Colonic mucosa (tissue), 4 donors: ENCODE measurements around the gene AKT1S1. TPM values are rescaled to one million over a fixed set of nuclear protein-coding genes. Genes with fewer than 3 reads are reported as not detected.

Experiments used
- DNase-seq: peaks from one replicate; pipeline ENCODE4 v3.0.0-alpha.2; 2020
- H3K27ac ChIP-seq: fragments of 200-600 bp; one replicate; pipeline ENCODE4 v1.8.0; 2021
- H3K27me3 ChIP-seq: fragments of 200-600 bp; one replicate; pipeline ENCODE4 v1.8.0; 2021
- H3K36me3 ChIP-seq: fragments of 200-600 bp; one replicate; pipeline ENCODE4 v1.8.0; 2021
- H3K4me1 ChIP-seq: fragments of 200-600 bp; one replicate; pipeline ENCODE4 v1.8.0; 2021; ENCODE audit warnings: mild to moderate bottlenecking
- H3K4me3 ChIP-seq: fragments of 200-600 bp; one replicate; pipeline ENCODE4 v1.8.0; 2021
- H3K9ac ChIP-seq, 2 donors: one replicate each; pipeline ENCODE4 v1.7.0; 2013; ENCODE audit warnings: control low read depth in 2 of 2, low read depth in 2 of 2, low read length in 2 of 2
- H3K9me3 ChIP-seq: fragments of 200-600 bp; one replicate; pipeline ENCODE4 v1.8.0; 2021
- CTCF ChIP-seq: fragments of 200-600 bp; IDR thresholded peaks from one replicate; pipeline ENCODE4 v1.8.0; 2022; ENCODE audit warnings: antibody characterized with exemption, mild to moderate bottlenecking
- intact Hi-C: fragments of 100-400 bp; cut with DNase I; formaldehyde crosslinking; loops from one replicate; pipeline ENCODE4 v1.14.1; 2022
- total RNA-seq, 2 donors: library from RNA; stranded (reverse); fragmentation: NEBNext Ultra II Directional in 1 of 2; extraction: Animal tissue kit (Norgen Biotek cat#: 25700) in 1 of 2; gene quantifications; one replicate each; pipeline ENCODE4 v1.2.1, GENCODE V29; 2021
- donor health status: healthy.
- donor health status: DM: no; HTN: no; CAD: no.
- donor health status: DM: no; HTN: no; CAD: no.

AKT1S1 gene
- total RNA-seq, 2 donors from 2014 or later: 32.7 to 74.9 TPM

DNA sequence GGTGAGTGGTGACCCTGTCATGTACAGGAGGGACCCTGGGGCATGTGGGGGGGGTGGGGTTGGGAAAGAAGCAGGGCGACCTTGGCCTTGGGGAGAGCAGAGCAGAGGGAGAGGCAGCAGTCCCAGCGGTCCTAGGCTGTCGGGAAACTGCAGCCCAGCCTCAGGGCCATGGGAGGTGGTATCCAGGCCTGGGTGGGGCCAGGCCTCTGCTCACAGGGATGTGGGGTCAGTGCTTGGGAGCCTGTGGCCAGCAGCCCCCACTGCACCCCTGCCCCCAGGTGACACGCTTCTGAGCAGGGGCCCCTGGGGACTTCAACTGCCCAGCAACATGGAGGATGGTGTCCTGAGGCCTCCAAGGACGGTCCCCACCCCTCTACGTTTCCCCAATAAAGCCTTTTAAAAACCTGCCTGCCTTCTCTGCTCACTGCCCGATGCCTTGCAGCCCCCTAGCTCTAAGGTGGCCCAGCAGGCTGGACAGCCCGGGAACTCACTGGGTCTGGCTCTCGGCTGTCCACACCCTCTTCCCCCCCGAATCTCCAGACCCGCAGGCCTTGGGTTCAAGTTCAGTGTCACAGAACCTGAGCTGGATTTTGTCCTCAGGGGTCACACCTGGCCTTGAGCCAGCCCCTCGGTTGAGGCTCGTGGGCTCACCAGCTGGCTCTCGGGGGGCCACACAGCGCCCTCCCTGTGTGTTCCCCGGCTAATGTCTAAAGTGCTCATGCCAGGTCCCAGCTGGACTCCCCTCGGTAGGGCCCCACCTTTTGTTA lies 16.6 kb downstream of the AKT1S1 start:
- H3K4me3 ChIP-seq: no peak overlapping the region
- no peak overlapping the region for H3K9ac ChIP-seq
- H3K36me3 ChIP-seq: peaks cover 11% of the 10 kb centered on the region
- intact Hi-C loops: loop anchor here (10.0 kb wide), 1 partner anchor 46 kb away; the partner anchor contains the start of genes FUZ and MED25
- no peak overlapping the region for H3K27ac ChIP-seq
- no peak for DNase-seq
- H3K9me3 ChIP-seq: no peaks in the 10 kb centered on the region
- no peak for TF ChIP-seq CTCF
- H3K4me1 ChIP-seq: peaks cover 5% of the 10 kb centered on the region
- H3K27me3 ChIP-seq: no peaks in the 10 kb centered on the region

DNA sequence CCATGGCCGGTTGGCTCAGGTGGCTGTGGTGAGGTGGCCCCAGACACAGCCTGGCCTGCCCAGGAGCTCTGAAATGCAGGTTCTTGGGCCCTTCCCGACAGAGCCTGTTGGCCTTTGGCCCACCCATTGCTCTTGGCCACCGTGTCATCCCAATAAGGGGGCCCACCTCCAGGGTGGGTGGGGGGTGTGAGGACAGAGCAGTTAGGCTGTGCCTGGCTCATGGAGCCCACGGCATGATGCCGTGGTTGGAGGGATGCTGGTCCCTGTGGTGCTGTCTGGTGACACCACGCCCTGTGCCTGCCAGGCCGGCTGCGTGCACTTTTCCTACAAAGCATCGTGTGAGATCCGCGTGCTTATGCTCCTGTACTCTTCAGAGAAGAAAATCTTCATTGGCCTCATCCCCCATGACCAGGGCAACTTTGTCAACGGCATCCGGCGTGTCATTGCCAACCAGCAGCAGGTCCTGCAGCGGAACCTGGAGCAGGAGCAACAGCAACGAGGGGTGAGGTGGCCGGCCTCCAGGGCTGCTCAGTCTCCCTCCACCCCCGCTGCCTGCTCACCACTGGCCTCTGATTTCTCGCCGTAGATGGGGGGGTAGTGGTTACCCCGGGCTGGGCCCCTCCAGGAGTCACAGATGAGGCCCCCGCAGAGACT lies 17.3 kb downstream of the AKT1S1 start:
- no peak overlapping the region for H3K9ac ChIP-seq
- DNase-seq: no peak
- peaks cover 11% of the 10 kb centered on the region for H3K36me3 ChIP-seq
- intact Hi-C loops: loop anchor here (10.0 kb wide), 1 partner anchor 45 kb away; the partner anchor contains the start of genes FUZ and MED25
- H3K9me3 ChIP-seq: no peaks in the 10 kb centered on the region
- H3K27ac ChIP-seq: no peak overlapping the region
- no peak overlapping the region for H3K4me3 ChIP-seq
- TF ChIP-seq CTCF: no peak
- peaks cover under 1% of the 10 kb centered on the region for H3K4me1 ChIP-seq
- H3K27me3 ChIP-seq: no peaks in the 10 kb centered on the region

DNA sequence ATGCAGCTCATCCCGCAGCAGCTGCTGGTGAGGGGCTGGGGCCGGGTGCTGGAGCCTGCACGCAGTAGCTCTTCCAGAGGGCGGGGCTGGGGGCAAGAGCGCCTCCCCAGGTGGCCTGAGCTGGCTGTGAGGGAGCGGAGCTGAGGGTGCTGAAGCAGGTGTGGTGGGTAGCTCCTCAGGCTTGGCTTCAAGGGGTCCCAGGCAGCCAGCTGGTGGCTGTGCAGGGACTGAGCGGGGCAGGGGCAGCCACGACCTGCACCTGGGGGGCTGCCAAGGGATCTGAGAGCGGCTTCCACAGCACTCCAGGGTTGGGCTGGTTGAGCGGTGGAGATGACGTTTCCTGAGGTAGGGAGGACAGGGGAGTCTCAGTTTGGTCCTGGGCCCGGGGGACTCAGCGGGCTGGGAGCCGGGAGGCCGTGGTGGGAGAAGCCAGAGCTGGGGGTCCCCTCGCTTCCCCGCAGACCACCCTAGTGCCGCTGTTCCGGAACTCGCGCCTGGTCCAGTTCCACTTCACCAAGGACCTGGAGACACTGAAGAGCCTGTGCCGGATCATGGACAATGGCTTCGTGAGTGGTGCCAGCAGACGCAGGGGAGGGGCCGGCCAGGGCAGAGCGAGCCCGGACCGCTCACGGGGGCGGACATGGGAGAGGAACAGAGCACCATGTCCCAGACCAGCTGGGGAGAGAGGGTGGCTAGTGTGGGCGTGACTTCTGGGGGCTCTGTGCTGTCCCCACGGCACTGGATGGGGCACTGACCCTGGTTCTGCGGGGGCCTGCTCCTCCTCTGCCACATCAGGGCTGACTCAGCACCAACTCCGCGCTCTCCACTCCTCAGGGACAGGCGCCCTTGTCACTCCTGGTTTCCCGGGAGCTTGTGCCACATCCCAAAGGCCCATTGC lies 18.8 kb downstream of the AKT1S1 start:
- no peak overlapping the region for H3K9ac ChIP-seq
- H3K4me3 ChIP-seq: no peak overlapping the region
- no peaks in the 10 kb centered on the region for H3K9me3 ChIP-seq
- no peak for DNase-seq
- H3K4me1 ChIP-seq: no peaks in the 10 kb centered on the region
- no peak for TF ChIP-seq CTCF
- H3K27ac ChIP-seq: no peak overlapping the region
- intact Hi-C loops: no loop called here
- peaks cover 11% of the 10 kb centered on the region for H3K36me3 ChIP-seq
- H3K27me3 ChIP-seq: no peaks in the 10 kb centered on the region

DNA sequence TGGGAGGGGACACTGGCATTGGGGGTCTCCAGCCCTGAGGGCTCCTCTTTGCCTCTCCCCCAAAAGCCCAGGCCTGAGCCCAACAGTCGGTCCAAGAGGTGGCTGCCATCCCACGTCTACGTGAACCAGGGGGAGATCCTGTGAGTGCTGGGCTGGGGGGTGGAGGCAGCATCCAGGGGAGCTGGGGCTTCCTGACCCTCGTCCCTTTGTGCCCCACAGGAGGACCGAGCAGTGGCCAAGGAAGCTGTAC lies 19.4 kb downstream of the AKT1S1 start:
- Histone ChIP-seq H3K36me3 (peaks cover 11% of the 10 kb centered on the region), H3K27me3 (no peaks in the 10 kb centered on the region), H3K4me3 (no peak overlapping the region), H3K9ac (no peak overlapping the region), H3K9me3 (no peaks in the 10 kb centered on the region), H3K27ac (no peak overlapping the region), H3K4me1 (peaks cover 3% of the 10 kb centered on the region)
- TF ChIP-seq CTCF: no peak
- intact Hi-C loops: no loop called here
- DNase-seq: no peak

- Histone ChIP-seq H3K4me1 (peaks cover 7% of the 10 kb centered on the region), H3K27me3 (no peaks in the 10 kb centered on the region), H3K27ac (no peak overlapping the region), H3K9ac (no peak overlapping the region), H3K4me3 (no peak overlapping the region), H3K36me3 (peaks cover 11% of the 10 kb centered on the region), H3K9me3 (no peaks in the 10 kb centered on the region)
- no peak for TF ChIP-seq CTCF
- intact Hi-C loops: no loop called here
- DNase-seq: no peak
Observed at GRCh38 chr19:49857061-49857837, 19.9 kb downstream of the AKT1S1 start.
